SK-MEL-5 (cell line): ENCODE data around the gene OR10A6. TPM values are rescaled to one million over a fixed set of nuclear protein-coding genes. Genes with fewer than 3 reads are reported as not detected.

Experiments
- DNase-seq: peaks from one replicate; pipeline ENCODE4 v3.0.0-alpha.2; 2016; ENCODE audit warnings: low read depth, low spot score
- in situ Hi-C: cut with HindIII; loops from 2 replicates; pipeline ENCODE4 v1.10.0; 2016; ENCODE audit warnings: low sequenced_read_pairs, high pct_unique_total_duplicates, low pct_unique_long_range_greater_than_20kb
- total RNA-seq: library from RNA; depleted of rRNA; stranded (reverse); fragments of >200 nt; shearing (Covaris generic); gene quantifications from 2 replicates; pipeline ENCODE4 v1.2.3, GENCODE V29; 2014

Gene OR10A6
- total RNA-seq, 1 experiment from 2014 or later = not detected

DNA sequence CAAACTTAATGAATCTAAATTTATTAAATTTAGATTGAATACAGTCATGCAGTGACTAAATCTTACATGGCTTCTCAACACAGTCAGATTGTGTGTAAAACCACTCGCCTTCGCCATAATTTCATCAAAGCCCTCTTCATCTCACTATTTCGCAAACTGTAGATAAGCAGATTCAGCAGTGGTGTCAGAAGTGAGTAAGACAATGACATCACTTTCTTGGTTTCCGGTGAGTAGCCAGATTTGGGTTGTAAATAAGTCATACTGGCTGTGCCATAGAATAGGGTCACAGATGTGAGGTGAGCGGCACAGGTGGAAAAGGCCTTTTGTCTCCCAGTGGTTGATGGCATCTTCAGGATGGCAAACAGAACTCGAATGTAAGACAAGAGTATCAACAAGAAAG lies 3.4 kb downstream of the OR10A6 start:
- DNase-seq = no peak
- in situ Hi-C loops = no loop called here

DNA sequence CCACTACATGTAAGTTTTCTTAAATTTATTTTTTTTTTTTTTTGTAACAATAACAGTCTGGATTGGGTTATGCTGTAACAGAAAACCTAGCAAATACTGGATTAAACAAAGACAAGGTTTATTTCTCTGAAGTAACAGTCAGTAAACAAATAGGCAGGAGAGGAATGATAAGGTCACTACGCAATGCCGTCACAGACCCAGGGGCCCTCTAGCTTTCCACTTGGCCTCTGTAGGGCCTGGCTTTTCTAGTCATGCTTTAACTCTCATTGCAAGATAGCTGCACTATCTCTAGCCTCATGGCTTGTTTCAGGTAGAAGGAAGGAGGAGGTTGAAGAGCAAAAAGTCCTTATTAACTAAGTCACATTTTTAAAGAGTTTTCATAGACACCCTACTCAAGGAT lies 6.5 kb downstream of the OR10A6 start:
- in situ Hi-C loops = no loop called here
- DNase-seq = no peak

GRCh38 chr11:7918141-7918540 lies 12.9 kb downstream of the OR10A6 start:
- in situ Hi-C loops = no loop called here
- no peak for DNase-seq

- in situ Hi-C loops = no loop called here
- no peak for DNase-seq
Measured at GRCh38 chr11:7911011-7911410, 20.1 kb downstream of the OR10A6 start.

GRCh38 chr11:7910286-7910788 lies 20.7 kb downstream of the OR10A6 start:
- in situ Hi-C loops = no loop called here
- DNase-seq = no peak

- in situ Hi-C loops = no loop called here
- no peak for DNase-seq
Measured at GRCh38 chr11:7909585-7910285, 21.3 kb downstream of the OR10A6 start.

- no peak for DNase-seq
- in situ Hi-C loops = no loop called here
Measured at GRCh38 chr11:7907121-7907520, 23.9 kb downstream of the OR10A6 start.

GRCh38 chr11:7906481-7906880 lies 24.6 kb downstream of the OR10A6 start:
- DNase-seq = no peak
- in situ Hi-C loops = no loop called here

- in situ Hi-C loops = no loop called here
- peak; percentile 22 for DNase-seq
Measured at GRCh38 chr11:7905961-7906429, 25.1 kb downstream of the OR10A6 start.

GRCh38 chr11:7905549-7905948 lies 25.5 kb downstream of the OR10A6 start:
- DNase-seq = no peak
- in situ Hi-C loops = no loop called here

DNA sequence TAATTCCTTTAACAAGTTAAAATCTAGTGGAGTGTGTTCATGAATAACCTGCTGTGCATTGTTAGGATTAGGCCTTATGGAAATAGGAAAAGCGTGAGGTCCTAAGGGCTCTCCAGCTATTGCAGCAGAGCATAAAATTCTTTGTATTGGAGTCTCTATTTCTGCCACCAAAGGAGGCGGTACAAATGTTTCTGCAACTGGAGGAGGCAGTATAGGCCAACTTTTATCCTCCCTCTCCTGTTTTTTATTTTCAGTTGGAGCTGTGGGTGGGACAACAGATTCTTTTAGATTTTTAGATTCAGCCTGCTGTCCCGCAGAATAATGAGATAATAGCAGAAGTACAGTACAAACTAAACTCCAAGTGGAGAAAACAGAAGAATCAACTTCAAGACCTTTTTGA lies 26.2 kb downstream of the OR10A6 start:
- in situ Hi-C loops = no loop called here
- DNase-seq = peak; percentile 68

GRCh38 chr11:7903940-7904339 lies 27.1 kb downstream of the OR10A6 start:
- in situ Hi-C loops = no loop called here

DNA sequence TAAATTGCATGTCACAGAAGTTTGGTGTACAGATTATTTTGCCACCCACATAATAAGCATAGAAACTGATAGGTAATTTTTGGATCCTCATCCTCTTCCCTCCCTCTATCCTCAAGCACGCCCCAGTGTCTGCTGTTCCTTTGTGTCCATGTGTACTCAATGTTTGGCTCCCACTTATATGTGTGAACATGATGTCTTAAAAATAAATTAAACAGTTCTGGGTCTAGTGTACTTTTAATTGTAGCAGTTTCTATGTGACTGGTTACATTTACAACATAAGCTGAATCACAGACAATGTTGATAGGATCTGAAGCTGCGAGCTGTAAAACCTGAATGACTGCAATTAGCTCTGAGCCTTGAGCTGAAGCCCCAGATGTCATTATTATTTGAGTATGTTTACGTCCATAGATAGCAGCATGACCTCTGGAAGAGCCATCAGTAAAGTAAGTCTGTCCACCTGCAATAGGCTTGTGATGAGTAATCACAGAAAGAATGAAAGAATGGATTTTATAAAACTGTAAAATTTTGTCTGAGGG lies 29.7 kb downstream of the OR10A6 start:
- DNase-seq = no peak
- in situ Hi-C loops = no loop called here

More at GRCh38 chr11:7903940-7904339, 27.1 kb downstream of the OR10A6 start:
- no peak for DNase-seq

GRCh38 chr11:7900686-7901085 lies 30.4 kb downstream of the OR10A6 start:
- in situ Hi-C loops = no loop called here
- no peak for DNase-seq

DNA sequence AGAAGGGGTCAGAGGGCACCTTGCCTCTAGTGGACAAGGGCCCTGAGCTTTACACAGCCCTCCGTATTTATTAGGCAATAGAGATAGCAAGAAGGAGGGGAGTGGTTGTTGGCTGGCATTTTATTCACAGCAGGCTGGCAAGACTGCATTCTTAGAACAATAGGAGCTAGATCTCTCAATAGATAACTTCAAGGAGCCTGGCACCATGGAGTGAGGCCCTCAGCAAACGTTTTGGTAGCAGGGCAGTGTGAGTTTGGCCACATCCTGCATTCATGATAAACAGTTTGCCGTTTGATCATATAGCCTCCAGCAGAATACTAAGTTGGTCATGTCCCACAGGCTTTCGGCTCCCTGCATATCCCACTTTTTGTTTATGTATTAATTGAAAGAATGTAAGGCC lies 31.6 kb downstream of the OR10A6 start:
- DNase-seq = no peak
- in situ Hi-C loops = no loop called here

DNA sequence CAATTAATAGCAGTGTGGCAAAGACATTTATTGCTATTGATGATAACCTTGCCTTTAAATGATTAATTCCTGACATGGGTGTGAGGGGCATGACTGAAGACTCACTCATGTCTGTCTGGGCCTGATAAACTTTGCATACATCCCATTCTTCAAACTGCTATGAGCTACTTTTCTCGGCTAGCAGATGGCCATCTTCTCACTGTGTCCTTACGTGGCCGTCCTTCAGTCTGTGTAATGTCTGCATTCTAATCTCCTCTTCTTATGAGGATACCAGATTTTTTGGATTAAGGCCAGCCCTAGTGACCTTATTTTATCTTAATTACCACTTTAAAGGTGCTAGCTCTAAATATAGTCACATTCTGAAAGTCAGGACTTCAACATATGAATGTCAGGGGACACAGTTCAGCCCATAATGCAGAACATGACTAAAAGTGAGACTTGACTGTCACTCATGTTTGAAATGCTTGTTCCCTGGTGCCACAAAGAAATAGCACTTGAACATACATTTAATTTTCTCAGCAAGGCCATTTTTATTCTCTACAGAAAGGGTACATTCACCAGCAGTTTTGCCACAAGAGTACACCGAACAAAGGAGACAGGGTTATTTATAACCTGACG lies 32.3 kb downstream of the OR10A6 start:
- in situ Hi-C loops = no loop called here
- DNase-seq = no peak

DNA sequence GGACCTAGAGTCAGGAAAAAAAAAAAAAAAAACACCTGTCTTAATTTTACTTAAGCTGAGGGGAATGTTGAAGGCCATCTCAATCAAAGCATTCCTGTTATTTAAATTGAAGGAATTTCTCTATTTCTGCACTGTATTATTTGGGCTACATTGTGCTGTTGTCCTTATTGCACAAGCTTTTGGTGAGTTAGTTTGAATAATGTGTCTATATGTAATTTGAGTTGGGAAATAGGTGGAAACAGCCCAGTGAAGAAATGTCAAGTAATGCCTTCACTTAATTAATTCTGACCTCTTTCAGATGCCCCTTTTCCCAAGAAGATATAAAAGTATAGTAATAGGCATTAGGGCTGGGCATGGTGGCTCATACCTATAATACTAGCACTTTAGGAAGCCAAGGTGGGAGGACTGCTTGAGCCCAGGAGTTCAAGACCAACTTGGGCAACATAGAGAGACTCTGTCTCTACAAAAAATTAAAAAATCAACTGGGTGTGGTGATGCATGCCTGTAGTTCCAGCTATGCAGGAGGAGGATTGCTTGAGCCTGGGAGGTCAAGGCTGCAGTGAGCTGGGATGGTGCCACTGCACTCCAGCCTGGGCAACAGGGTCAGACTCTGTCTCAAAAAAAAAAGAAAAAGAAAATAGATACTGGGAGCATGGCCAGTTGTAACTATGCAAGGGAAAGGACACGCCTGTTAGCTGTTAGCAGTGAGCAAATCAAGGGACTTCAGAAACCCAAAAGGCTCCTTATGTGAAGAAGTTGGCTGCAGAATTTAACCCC lies 34.9 kb downstream of the OR10A6 start:
- DNase-seq = no peak
- in situ Hi-C loops = no loop called here

GRCh38 chr11:7894251-7894650 lies 36.8 kb downstream of the OR10A6 start:
- in situ Hi-C loops = no loop called here
- no peak for DNase-seq
